SJCRH30 (cell line): ENCODE data around the gene RIOK2. TPM values are rescaled to one million over a fixed set of nuclear protein-coding genes. Genes with fewer than 3 reads are reported as not detected.

Experiments
- DNase-seq, 2 experiments: peaks; one replicate each; pipeline ENCODE4 v3.0.0-alpha.2; 2015 to 2020
- H3K27ac ChIP-seq: fragments of 250-450 bp; sonication (Bioruptor Pico); 2 replicates; pipeline ENCODE4 v1.5.1; 2020; ENCODE audit warnings: mild to moderate bottlenecking, moderate library complexity
- H3K27me3 ChIP-seq: fragments of 250-450 bp; sonication (Bioruptor Pico); 2 replicates; pipeline ENCODE4 v1.5.1; 2020; ENCODE audit warnings: mild to moderate bottlenecking, moderate library complexity
- H3K36me3 ChIP-seq: fragments of 250-450 bp; sonication (Bioruptor Pico); 2 replicates; pipeline ENCODE4 v1.5.1; 2020; ENCODE audit warnings: mild to moderate bottlenecking, moderate library complexity
- H3K4me1 ChIP-seq: fragments of 250-450 bp; sonication (Bioruptor Pico); 2 replicates; pipeline ENCODE4 v1.5.1; 2020; ENCODE audit warnings: mild to moderate bottlenecking, moderate library complexity
- H3K4me3 ChIP-seq: fragments of 250-450 bp; sonication (Bioruptor Pico); 2 replicates; pipeline ENCODE4 v1.5.1; 2020; ENCODE audit warnings: mild to moderate bottlenecking, moderate library complexity
- H3K9me3 ChIP-seq: fragments of 250-450 bp; sonication (Bioruptor Pico); replicated peaks from 2 replicates; pipeline ENCODE4 v1.5.1; 2020; ENCODE audit warnings: mild to moderate bottlenecking, moderate library complexity
- total RNA-seq: library from RNA; depleted of rRNA; stranded (reverse); fragments of >200 nt; shearing (Covaris generic); gene quantifications from 2 replicates; pipeline ENCODE4 v1.2.3, GENCODE V29; 2014; rRNA removed

Gene RIOK2
- total RNA-seq, 1 experiment from 2014 or later, result 53.5 TPM

GRCh38 chr5:97121848-97122247, 61.2 kb downstream of the RIOK2 start:
- Histone ChIP-seq H3K27me3 (no peaks in the 10 kb centered on the region), H3K4me1 (peaks cover 11% of the 10 kb centered on the region), H3K4me3 (no peak overlapping the region), H3K9me3 (no peaks in the 10 kb centered on the region), H3K27ac (no peak overlapping the region), H3K36me3 (no peaks in the 10 kb centered on the region)
- DNase-seq, result no peak

- no peaks in the 10 kb centered on the region for H3K36me3 ChIP-seq
- no peak for DNase-seq
- H3K27me3 ChIP-seq, result no peaks in the 10 kb centered on the region
- H3K4me1 ChIP-seq, result peaks cover 11% of the 10 kb centered on the region
- no peak overlapping the region for H3K27ac ChIP-seq
- no peak overlapping the region for H3K4me3 ChIP-seq
- no peaks in the 10 kb centered on the region for H3K9me3 ChIP-seq
Measured at GRCh38 chr5:97120195-97120594, 62.9 kb downstream of the RIOK2 start.

GRCh38 chr5:97119007-97119390, 64.0 kb downstream of the RIOK2 start:
- Histone ChIP-seq H3K27ac (no peak overlapping the region), H3K36me3 (no peaks in the 10 kb centered on the region), H3K4me3 (no peak overlapping the region), H3K9me3 (no peaks in the 10 kb centered on the region), H3K4me1 (peaks cover 11% of the 10 kb centered on the region), H3K27me3 (no peaks in the 10 kb centered on the region)
- no peak for DNase-seq

- no peaks in the 10 kb centered on the region for H3K36me3 ChIP-seq
- no peaks in the 10 kb centered on the region for H3K9me3 ChIP-seq
- H3K4me3 ChIP-seq, result no peak overlapping the region
- H3K4me1 ChIP-seq, result peaks cover 11% of the 10 kb centered on the region
- peak in 1 of 2 experiments; percentile 50 for DNase-seq
- H3K27me3 ChIP-seq, result no peaks in the 10 kb centered on the region
- H3K27ac ChIP-seq, result no peak overlapping the region
Measured at GRCh38 chr5:97118261-97119006, 64.6 kb downstream of the RIOK2 start.

GRCh38 chr5:97115932-97116331, 67.1 kb downstream of the RIOK2 start:
- Histone ChIP-seq H3K36me3 (no peaks in the 10 kb centered on the region), H3K27me3 (no peaks in the 10 kb centered on the region), H3K4me3 (no peak overlapping the region), H3K9me3 (no peaks in the 10 kb centered on the region), H3K27ac (no peak overlapping the region), H3K4me1 (peaks cover 11% of the 10 kb centered on the region)
- DNase-seq, result no peak

- Histone ChIP-seq H3K9me3 (no peaks in the 10 kb centered on the region), H3K4me1 (no peaks in the 10 kb centered on the region), H3K27ac (no peak overlapping the region), H3K36me3 (no peaks in the 10 kb centered on the region), H3K4me3 (no peak overlapping the region), H3K27me3 (no peaks in the 10 kb centered on the region)
- no peak for DNase-seq
Measured at GRCh38 chr5:97112230-97112629, 70.8 kb downstream of the RIOK2 start.

- Histone ChIP-seq H3K36me3 (no peaks in the 10 kb centered on the region), H3K27ac (no peak overlapping the region), H3K4me3 (no peak overlapping the region), H3K4me1 (no peaks in the 10 kb centered on the region), H3K27me3 (no peaks in the 10 kb centered on the region), H3K9me3 (no peaks in the 10 kb centered on the region)
- no peak for DNase-seq
Measured at GRCh38 chr5:97111616-97112015, 71.4 kb downstream of the RIOK2 start.

GRCh38 chr5:97111004-97111403, 72.0 kb downstream of the RIOK2 start:
- no peak for DNase-seq
- H3K4me1 ChIP-seq, result no peaks in the 10 kb centered on the region
- H3K4me3 ChIP-seq, result no peak overlapping the region
- H3K27me3 ChIP-seq, result no peaks in the 10 kb centered on the region
- H3K27ac ChIP-seq, result no peak overlapping the region
- H3K9me3 ChIP-seq, result no peaks in the 10 kb centered on the region
- no peaks in the 10 kb centered on the region for H3K36me3 ChIP-seq

Other genes with a start within 250 kb of the RIOK2 start
- 28.2 and 35.3 TPM in 2 replicates for gene LNPEP, start 247.2 kb downstream of the RIOK2 start, total RNA-seq
- 0.04 and 0.15 TPM in 2 replicates for gene LIX1, start 40.6 kb downstream of the RIOK2 start, total RNA-seq